Measurements from ENCODE around the gene NAA35. TPM values are rescaled to one million over a fixed set of nuclear protein-coding genes. Genes with fewer than 3 reads are reported as not detected.

Gene NAA35
- total RNA-seq, 1 donor from 2014 or later: 33.0 TPM

DNA sequence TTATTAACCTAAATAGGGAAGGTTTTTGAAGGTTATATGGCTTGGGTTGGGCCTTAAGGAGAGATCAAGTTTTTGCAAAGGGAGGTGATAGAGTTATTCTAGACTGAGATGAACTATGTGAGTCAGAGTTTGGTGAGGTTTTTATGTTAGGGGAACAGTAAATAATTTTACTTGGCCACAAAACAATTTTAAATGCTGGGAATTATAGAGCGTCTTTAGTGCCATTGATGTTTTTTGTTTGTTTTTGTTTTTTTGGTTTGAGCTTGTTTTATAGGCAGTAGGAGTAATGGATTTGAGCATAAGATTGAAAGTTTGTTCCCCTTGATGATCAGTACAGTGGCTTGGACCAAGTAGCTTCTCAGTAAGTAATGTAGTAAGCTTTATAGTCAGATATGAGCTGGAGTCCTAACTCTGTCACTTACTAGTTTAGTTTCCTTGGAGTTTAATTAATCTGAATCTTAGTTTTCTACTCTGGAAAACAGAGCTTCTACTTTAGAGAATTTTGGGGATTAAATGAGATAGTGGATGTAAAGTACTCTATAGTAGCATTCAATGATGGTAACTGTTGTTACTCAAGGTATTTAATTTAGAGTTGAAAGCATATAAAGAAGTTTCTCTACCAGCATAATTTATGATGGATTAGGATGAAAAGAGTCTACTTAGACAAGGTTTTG, 2.9 kb downstream of the NAA35 start:
- Mint-ChIP-seq H3K27ac (ENCODE audit: unreplicated experiment) (no peak overlapping the region), H3K27me3 (ENCODE audit: unreplicated experiment) (no peaks in the 10 kb centered on the region), H3K4me1 (ENCODE audit: low read depth, unreplicated experiment) (peaks cover 2% of the 10 kb centered on the region), H3K36me3 (ENCODE audit: unreplicated experiment) (peaks cover 3% of the 10 kb centered on the region), H3K9me3 (ENCODE audit: unreplicated experiment) (no peaks in the 10 kb centered on the region), H3K4me3 (ENCODE audit: unreplicated experiment) (no peak overlapping the region)
- no peak for TF ChIP-seq CTCF (IDR thresholded peaks at IDR 0.05; ENCODE audit: partially characterized antibody, unreplicated experiment)
- no peak for DNase-seq

DNA sequence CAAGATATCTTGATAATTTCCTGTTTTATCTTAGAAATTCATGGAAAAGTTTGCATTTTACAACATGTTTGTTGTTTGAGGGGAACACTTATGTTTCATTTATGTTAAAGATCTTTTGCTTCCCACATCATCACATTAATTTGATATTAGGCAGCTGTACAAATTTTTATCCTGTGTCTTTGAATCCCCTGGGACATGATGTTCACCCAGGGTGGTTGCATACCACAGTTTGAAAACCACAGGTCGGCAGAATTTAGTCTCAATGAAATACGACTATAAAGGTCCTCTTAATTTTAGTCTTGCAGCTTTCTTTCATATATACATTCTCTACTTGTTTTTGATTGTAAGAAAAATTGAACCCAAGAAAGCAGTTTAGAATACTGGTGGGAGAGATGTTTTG, 3.7 kb downstream of the NAA35 start:
- TF ChIP-seq CTCF (IDR thresholded peaks at IDR 0.05; ENCODE audit: partially characterized antibody, unreplicated experiment): no peak
- H3K27me3 Mint-ChIP-seq (ENCODE audit: unreplicated experiment): no peaks in the 10 kb centered on the region
- H3K27ac Mint-ChIP-seq (ENCODE audit: unreplicated experiment): no peak overlapping the region
- H3K9me3 Mint-ChIP-seq (ENCODE audit: unreplicated experiment): no peaks in the 10 kb centered on the region
- no peak for DNase-seq
- peaks cover 2% of the 10 kb centered on the region for H3K4me1 Mint-ChIP-seq (ENCODE audit: low read depth, unreplicated experiment)
- H3K36me3 Mint-ChIP-seq (ENCODE audit: unreplicated experiment): peaks cover 3% of the 10 kb centered on the region
- H3K4me3 Mint-ChIP-seq (ENCODE audit: unreplicated experiment): no peak overlapping the region

DNA sequence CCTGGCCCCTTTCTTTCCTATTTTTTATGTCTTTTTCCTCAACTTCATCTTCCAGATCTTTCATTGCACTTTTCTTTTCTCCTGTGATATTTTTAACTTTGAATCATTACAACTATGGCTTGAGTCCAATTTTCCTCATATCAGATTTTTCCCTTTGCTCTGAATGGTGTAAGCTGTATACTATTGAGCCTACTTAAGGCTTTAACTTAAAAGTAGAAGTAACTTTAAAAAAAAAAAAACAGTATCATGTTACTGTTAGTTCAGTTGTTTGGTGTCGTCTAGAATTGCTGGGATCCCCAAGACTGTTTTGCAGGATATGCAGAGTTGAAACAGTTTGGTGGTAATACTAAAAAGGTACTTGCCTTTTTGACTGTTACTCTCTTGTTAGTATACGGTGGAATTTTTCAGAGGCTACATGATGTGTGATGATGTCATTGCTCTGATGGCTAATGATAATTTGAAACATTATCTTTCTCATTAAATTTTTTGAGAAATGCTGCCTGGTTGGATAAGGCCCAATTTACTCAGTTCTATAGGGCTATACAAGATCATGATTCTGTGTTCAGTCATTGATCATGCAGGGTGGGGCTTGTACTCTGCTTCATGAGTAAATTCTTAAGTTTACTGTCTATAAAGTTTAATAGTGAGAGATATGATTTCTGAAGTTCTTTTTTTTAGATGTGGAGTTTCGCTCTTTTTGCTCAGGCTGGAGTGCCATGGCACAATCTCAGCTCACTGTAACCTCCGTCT, 8.8 kb downstream of the NAA35 start:
- Mint-ChIP-seq H3K9me3 (ENCODE audit: unreplicated experiment) (no peaks in the 10 kb centered on the region), H3K4me1 (ENCODE audit: low read depth, unreplicated experiment) (no peaks in the 10 kb centered on the region), H3K36me3 (ENCODE audit: unreplicated experiment) (no peaks in the 10 kb centered on the region), H3K27me3 (ENCODE audit: unreplicated experiment) (no peaks in the 10 kb centered on the region), H3K4me3 (ENCODE audit: unreplicated experiment) (no peak overlapping the region), H3K27ac (ENCODE audit: unreplicated experiment) (no peak overlapping the region)
- no peak for TF ChIP-seq CTCF (IDR thresholded peaks at IDR 0.05; ENCODE audit: partially characterized antibody, unreplicated experiment)
- no peak for DNase-seq

DNA sequence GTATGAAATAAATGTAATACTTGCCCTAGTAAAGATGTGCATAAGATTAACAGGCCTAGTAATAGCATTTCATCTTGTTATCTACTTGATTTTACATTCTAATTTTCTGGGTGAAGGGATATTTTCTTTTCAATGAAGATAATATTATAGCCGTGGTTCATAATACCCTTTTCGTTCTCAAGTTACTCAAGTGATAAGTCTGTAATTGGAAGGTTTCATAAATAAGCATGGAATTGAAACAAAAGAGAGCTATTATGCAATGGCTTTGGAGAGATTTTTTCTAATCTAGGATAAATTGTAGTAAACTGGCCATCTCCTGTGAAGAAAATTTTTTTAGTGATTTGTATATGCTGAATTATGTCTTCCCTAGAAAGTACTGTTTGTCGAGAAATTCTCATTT, 19.0 kb downstream of the NAA35 start:
- Mint-ChIP-seq H3K4me1 (ENCODE audit: low read depth, unreplicated experiment) (peaks cover 10% of the 10 kb centered on the region), H3K4me3 (ENCODE audit: unreplicated experiment) (no peak overlapping the region), H3K27ac (ENCODE audit: unreplicated experiment) (no peak overlapping the region), H3K27me3 (ENCODE audit: unreplicated experiment) (no peaks in the 10 kb centered on the region), H3K9me3 (ENCODE audit: unreplicated experiment) (no peaks in the 10 kb centered on the region), H3K36me3 (ENCODE audit: unreplicated experiment) (no peaks in the 10 kb centered on the region)
- no peak for TF ChIP-seq CTCF (IDR thresholded peaks at IDR 0.05; ENCODE audit: partially characterized antibody, unreplicated experiment)
- no peak for DNase-seq

GRCh38 chr9:85960688-85961093, 19.7 kb downstream of the NAA35 start:
- Mint-ChIP-seq H3K9me3 (ENCODE audit: unreplicated experiment) (no peaks in the 10 kb centered on the region), H3K27ac (ENCODE audit: unreplicated experiment) (no peak overlapping the region), H3K36me3 (ENCODE audit: unreplicated experiment) (no peaks in the 10 kb centered on the region), H3K4me3 (ENCODE audit: unreplicated experiment) (no peak overlapping the region), H3K4me1 (ENCODE audit: low read depth, unreplicated experiment) (peaks cover 10% of the 10 kb centered on the region), H3K27me3 (ENCODE audit: unreplicated experiment) (no peaks in the 10 kb centered on the region)
- no peak for DNase-seq
- no peak for TF ChIP-seq CTCF (IDR thresholded peaks at IDR 0.05; ENCODE audit: partially characterized antibody, unreplicated experiment)
